Activated effector memory CD4-positive, alpha-beta T cell treated with Interleukin-2 at 50 U/mL for 16 hours (primary cell): Measurements from ENCODE around the gene PDK2.
A peak's percentile ranks its signal among the peaks of the same experiment; 100 is the strongest.

ENCODE experiments used
- DNase-seq: peaks from one replicate; pipeline ENCODE4 v3.0.0-alpha.2; 2020

The PDK2 gene

DNA sequence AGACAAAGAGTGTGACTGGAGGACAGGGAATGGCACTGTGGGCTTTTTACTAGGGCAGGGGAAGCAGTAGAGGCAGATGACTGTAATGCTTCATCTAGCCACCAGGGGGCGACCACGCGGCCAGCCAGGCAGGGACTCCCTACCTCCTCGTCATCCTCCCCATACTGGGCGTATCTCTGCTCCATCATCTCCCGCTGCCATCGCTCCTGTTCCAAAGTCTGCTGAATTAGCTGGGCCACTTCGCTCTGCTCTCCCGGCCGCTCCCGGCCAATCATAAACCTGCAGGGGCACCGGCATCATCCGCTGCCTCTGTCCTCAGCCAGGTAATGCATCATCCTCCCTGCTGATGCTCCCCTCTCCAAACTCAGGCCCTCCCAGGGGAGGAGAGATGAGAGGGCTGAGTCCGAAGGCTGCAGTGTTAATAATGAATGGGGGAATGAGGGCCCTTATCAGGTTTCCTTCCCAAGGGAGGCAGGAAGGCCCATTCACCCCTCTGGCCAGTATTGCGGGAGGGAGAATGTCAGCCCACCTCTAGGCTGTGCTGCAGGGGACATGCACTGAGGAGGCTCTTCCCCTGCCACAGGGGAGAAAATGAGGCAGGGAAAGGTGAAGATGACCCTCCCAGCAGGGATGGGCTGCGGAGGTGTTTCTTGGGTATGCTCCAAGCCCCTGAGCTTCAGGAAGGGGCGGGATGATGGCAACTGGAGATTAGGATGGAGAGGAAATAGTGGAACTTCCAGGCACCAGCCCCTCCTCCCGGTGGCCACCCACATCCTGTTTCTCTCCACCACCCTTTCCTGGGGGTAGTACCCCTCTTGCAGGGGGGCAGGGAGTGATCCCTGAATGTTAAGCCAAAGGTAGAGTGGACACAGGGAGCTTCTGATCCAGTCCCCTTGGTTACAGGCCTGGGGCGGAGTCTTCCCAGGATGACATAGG lies 45.1 kb downstream of the PDK2 start:
- DNase-seq = peak; percentile 72

DNA sequence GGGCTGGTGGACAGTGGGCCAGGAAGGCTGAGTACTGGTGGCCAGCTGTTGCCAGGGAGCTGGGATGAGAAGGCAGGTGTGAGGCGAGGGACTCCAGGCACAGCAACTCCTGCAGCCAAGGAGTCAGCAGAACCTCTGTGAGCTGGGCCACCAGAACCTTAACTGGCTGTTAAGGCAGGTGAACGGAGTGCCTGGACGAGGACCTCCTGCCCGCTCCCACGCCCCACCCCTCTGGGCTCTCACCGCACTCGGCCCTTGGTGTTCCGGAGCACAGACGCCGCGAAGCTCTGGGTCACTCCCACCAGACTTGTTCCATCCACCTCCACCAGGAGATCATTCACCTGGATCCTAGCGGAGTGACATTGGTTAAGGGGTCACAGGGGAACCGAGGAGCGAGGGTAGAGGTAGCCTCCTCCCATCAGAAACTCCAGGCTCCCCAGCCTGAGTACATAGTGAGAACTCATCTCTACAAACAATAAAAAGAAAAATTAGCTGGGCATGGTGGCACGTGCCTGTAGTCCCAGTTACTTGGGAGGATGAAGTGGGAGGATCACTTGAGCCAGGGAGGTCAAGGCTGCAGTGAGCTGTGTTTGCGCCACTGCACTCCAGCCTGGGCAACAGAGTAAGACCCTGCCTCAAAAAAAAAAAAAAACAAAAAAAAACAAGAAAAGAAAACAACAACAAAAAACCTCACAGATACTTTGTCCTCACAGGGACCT lies 46.0 kb downstream of the PDK2 start:
- DNase-seq = no peak

DNA sequence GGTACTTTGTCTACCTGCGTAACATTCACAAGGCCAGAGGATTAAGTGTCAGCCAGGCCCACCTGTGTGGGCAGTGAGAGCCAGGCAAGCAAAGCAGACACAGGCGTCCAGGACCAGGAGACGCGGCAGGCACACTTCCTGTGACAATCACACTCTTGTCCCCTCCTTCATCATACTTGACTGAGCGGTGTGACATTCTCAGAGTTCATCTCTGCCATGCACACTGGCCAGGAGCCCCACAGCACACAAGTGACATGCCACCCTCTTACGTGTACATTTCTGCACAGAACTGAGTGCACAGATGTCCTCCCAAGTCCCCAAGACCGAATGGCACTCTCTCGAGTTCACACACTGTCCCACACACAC lies 46.6 kb downstream of the PDK2 start:
- DNase-seq = no peak

- DNase-seq = no peak
Observed at GRCh38 chr17:50143461-50144176, 48.5 kb downstream of the PDK2 start.

- no peak for DNase-seq
Observed at GRCh38 chr17:50144355-50144754, 49.2 kb downstream of the PDK2 start.

DNA sequence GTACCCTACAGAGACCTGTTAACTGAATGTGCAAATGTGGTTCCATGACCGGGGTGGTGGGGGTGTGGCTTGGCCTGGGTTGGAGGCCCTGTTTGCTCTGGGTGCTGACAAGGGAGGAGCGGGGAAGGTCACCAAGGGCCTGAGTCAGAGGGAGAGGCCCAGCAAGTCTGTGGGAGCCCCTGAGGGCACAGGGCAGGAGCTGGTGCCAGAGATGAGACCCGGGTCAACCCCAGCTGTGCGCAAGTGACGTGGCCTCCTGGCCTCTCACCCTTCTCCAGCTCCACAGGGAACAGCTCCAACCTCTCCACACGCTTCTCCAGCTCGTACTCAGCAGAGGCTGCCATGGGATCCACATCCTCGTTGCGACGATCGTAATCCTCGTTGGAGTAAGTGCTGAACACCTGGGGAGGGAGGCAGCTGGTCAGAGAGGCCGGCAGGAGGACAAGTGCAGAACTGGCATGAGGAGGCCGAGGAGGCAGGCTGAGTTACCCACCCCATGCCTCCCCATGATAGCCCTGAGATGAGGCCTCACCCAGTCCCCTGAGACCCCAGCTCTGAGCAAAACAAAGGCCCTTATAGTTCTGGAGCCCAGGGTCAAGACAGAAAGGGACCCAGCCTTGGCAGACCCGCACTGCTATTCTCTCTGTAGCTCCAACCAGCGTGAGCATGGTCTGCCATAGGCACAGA lies 49.8 kb downstream of the PDK2 start:
- DNase-seq = no peak

- DNase-seq = no peak
Observed at GRCh38 chr17:50145532-50146229, 50.5 kb downstream of the PDK2 start.

GRCh38 chr17:50146230-50146926 lies 51.2 kb downstream of the PDK2 start:
- no peak for DNase-seq

DNA sequence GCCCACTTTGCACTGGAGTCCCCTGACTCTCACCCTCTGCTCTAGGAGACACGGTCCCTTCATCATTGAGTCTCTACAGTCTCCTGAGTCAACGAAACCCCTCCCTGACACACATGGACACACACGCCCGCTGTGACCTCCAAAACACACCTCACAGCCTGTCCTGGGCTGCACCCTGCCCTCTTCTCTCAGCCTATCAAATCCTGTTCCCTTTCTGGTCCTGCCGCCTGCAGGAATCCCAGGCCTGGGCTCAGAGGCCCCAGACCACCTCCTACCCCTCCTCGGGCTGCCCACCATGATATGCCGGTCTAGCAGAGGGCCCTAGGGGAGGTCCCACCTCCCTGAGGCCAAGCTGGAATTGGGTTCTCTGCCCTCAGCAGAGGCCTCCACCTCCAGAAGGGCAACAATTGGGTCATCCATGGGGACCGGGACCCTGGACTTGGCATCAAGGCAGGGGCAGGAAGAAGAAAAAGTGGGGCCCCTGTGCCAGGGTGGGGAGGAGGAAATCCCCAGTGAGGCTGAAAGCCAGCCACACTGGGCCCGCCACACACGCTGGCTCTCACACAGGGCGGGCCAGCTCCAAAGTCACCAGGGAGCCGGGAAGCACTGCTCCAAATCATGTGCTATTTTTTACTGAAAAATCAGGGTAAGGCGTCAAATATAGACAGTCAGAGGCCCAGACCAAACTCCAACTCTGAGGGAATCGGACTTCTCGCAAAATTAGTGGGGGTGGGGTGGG lies 51.9 kb downstream of the PDK2 start:
- no peak for DNase-seq

GRCh38 chr17:50147841-50148225 lies 52.7 kb downstream of the PDK2 start:
- no peak for DNase-seq

DNA sequence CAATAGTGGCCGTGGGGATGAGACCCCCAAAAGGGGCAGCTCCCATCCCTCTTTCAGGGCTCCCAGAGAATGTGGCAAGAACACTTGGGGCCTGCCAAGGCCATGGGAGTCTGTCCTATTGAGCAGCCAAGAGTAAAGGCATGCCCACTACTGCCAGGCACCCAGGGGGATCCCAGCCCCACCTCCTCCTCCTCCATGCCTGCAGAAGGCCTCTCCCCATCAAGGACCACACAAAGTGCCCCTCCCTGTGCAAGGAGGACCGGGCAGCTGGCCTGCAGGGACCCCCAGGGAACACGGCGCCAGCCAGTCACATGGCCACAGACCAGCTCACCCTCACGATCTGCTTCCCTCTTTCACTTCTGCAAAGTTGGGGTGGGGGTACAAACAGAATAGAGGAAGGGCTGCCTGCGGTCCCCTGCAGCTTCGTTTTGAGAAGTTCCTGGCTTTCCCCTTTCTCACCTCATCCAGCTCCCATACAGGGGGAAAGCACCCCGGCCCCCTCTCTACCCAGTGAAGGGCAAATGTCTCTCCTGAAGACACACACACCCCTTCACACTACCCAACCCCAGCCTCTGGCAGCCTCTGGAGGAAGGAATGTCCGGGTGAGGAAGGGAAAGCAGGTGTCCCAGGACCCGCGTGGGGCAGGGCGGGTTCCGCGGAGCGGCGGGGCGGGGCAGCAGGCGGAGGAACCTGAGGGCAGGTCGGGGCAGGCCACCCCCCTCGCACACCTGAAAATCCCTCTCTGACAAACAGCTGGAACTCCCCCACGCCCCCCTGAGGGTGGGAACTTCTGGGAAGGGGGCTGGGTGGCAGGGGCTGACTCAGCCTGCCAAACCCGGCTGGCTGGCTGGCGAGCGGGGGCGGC lies 53.3 kb downstream of the PDK2 start:
- peak; percentile 56 for DNase-seq

DNA sequence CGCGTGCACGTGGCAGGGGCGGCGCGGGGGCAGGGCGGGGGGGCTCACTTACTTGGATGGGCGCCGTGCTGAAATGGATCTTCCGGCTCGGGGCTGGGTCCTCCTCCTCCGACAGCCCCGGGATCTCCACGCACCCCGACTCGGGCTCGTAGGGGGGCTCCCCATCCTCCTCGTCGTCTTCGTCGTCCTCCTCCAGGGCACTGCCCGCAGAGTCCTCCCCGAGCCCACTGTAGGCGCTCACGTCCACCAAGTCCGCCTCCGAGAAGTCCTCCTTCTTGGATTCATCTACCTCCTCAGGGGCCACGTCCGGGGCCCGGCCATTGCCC lies 53.9 kb downstream of the PDK2 start:
- no peak for DNase-seq

DNA sequence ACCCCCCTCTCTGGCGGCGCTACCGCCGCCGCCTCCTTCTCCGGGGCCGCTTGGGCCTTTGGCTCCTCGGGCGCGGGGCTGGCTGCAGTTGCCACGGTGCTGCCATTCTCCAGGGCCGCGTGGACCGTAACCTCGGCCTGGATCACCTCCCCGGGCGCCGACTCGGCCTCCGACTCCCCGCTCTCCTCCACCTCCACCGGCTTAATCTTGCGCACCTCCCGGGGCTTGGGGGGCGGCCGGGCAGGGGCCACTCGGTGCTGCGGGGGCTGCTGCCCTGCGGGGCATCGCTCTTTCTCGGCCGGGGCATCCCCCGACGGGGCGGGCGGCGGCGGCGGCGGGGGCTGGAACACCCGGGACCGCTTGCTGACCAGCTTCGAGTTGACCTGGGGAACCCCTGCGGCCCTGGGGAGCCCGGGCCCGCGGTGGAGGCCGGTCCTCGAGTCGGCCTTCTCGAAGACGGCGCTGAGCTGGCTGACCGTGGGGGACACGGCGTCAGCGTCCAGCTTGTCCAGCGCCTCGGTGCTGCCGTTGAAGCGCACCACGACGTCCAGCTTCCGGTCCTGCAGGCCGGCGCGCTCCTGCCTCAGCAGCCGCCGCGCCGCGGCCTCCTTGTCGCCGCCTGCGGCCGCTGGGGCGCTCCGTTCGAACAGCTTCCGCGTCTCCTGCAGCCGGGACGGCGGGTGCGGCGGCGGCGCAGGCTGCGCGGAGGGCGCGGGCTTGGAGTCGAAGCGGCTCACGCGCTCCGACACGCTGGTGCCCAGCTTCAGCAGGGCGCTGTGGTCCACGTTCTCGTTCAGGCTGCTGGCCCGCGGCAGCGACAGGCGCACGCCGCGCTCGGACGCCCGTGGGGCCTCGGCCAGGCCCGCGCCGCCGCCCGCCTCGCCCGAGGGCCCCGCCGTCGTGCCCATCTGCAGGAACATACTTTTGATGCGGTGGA lies 54.5 kb downstream of the PDK2 start:
- DNase-seq = peak; percentile 50

- no peak for DNase-seq
Observed at GRCh38 chr17:50150354-50151040, 55.3 kb downstream of the PDK2 start, which contains the start of gene PPP1R9B. Gene PPP1R9B (minus strand): TSS chr17:50150677. CDS start chr17:50150513, 164 bp downstream.

DNA sequence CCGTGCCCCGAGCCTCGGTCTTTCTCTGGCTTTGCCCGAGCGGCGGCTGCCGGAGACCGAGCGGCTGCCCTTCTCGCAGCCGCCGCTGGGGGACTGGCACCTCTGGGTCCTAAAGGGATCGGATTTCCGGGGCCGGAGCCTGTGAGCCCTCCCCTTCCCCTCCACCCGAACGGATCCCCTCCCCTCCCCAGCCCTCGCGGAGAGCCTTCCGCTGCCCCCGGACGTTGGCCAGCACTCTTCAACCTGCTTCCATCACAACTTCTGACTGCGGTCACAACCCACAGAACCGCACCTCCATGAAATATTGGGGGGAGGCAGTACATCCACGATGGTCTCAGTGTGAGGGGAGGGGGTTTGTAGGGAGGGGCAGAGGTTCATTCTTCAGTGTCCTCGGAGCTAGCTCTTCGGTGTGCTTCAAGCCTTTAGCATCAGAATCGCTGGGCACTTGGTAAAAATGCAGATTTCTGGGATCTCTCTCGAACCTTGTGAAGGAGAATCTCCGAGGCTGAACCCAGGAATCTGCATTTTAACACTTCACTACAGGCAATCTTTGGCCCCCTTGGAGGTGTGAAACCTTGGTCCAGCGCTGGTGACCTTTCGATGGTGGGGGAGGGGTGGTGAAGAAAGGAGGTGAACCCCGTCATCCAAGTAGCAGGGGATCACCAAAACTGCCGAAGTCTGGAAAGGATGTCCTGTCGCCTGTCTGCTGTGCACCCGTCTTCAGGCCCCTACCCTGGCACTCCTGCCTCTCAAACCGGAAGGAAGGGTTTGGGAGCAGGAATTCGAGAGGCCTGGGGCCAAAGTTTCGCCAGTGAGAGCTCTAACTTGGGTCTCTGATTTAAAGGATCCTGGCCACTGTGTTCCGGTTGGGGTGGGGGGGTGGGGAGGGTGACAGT lies 56.1 kb downstream of the PDK2 start:
- peak; percentile 78 for DNase-seq

GRCh38 chr17:50151937-50152547 lies 56.9 kb downstream of the PDK2 start:
- DNase-seq = peak; percentile 45

DNA sequence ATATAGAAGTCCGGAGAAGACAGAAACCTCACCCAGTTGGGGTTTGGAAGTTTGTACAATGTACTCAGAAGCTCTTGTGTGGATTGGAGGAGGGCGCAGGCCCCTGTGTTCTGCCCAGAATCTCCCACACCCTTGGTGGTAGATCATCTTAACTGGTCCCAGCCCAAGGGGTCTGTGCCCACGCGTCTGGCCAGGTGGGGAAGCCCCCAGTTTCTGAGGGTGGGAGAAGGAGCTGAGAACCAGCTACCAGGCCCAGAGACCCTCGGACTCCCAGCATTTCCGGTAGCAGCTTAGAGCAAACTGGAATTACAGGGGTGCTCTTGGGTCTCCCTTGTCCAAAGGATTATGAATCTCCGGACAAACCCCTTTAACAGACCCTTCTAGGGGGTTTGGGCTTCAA lies 57.6 kb downstream of the PDK2 start:
- no peak for DNase-seq
